SK-N-SH (cell line): ENCODE results near the gene MUC16. TPM values are rescaled to one million over a fixed set of nuclear protein-coding genes. Genes with fewer than 3 reads are reported as not detected.

ENCODE experiments used
- CTCF ChIA-PET: fragments of 300-600, 350-600 bp; formaldehyde crosslinking; extraction: SDS; loops from one replicate; lab custom pipeline; 2021; lab: Yijun Ruan, JAX
- POLR2A ChIA-PET: fragments of 350-600 bp; sonication (Branson Sonifier 250); formaldehyde crosslinking; extraction: SDS; loops from one replicate; lab custom pipeline; 2020; ENCODE audit warnings: antibody characterized with exemption, inconsistent platforms; lab: Yijun Ruan, JAX
- DNase-seq: peaks from one replicate; pipeline ENCODE4 v3.0.0; 2012
- H2AFZ ChIP-seq: fragments of 200-600 bp; sonication (generic); 2 replicates; pipeline ENCODE4 v1.8.1; 2016; ENCODE audit warnings: antibody characterized with exemption, mild to moderate bottlenecking, low read depth
- H3F3A ChIP-seq: fragments of 200-600 bp; sonication (generic); replicated peaks from 2 replicates; pipeline ENCODE3; 2016; ENCODE audit warnings: antibody characterized with exemption, mild to moderate bottlenecking; ENCODE audit not compliant: insufficient read depth
- H3K27ac ChIP-seq, 2 experiments: fragments of 200-500 bp in 1 of 2; fragments of 200-600 bp in 1 of 2; sonication (Bioruptor generic) in 1 of 2; sonication (generic), shearing (Covaris generic) in 1 of 2; 2 replicates each; pipeline versions ENCODE4 v1.5.1 to v1.6.1; 2014 to 2016; ENCODE audit warnings: low read depth in 2 of 2, inconsistent platforms in 1 of 2, low read length in 1 of 2, mild to moderate bottlenecking in 1 of 2, mixed read lengths in 1 of 2
- H3K27me3 ChIP-seq: fragments of 200-600 bp; sonication (generic), shearing (Covaris generic); 2 replicates; pipeline ENCODE4 v1.6.1; 2016; ENCODE audit warnings: mixed run types; ENCODE audit not compliant: insufficient read depth
- H3K36me3 ChIP-seq, 2 experiments: fragments of 200-500 bp in 1 of 2; fragments of 200-600 bp in 1 of 2; sonication (Bioruptor generic) in 1 of 2; sonication (generic) in 1 of 2; replicated peaks in 1 of 2; 2 replicates each; pipeline versions ENCODE3 to v1.5.1; 2014 to 2016; ENCODE audit warnings: low read length in 1 of 2, mild to moderate bottlenecking in 1 of 2; ENCODE audit not compliant: insufficient read depth in 2 of 2, control insufficient read depth in 1 of 2
- H3K4me1 ChIP-seq, 2 experiments: fragments of 200-500 bp in 1 of 2; fragments of 200-600 bp in 1 of 2; sonication (Bioruptor generic) in 1 of 2; sonication (generic), shearing (Covaris generic) in 1 of 2; 2 replicates each; pipeline versions ENCODE4 v1.5.1 to v1.6.1; 2014 to 2016; ENCODE audit warnings: low read depth in 1 of 2, low read length in 1 of 2, mixed run types in 1 of 2; ENCODE audit not compliant: insufficient read depth in 2 of 2, control insufficient read depth in 1 of 2
- H3K4me2 ChIP-seq: fragments of 200-600 bp; sonication (generic), shearing (Covaris generic); 2 replicates; pipeline ENCODE4 v1.6.1; 2017; ENCODE audit warnings: mixed run types
- H3K4me3 ChIP-seq, 2 experiments: fragments of 200-500 bp in 1 of 2; fragments of 200-600 bp in 1 of 2; sonication (Bioruptor generic) in 1 of 2; sonication (generic), shearing (Covaris generic) in 1 of 2; 2 replicates each; pipeline versions ENCODE4 v1.5.1 to v1.8.1; 2014 to 2016; ENCODE audit warnings: low read depth in 2 of 2, inconsistent platforms in 1 of 2, low read length in 1 of 2, mild to moderate bottlenecking in 1 of 2, mixed read lengths in 1 of 2, moderate library complexity in 1 of 2
- H3K79me2 ChIP-seq: fragments of 200-600 bp; sonication (generic); 2 replicates; pipeline ENCODE4 v1.8.1; 2017; ENCODE audit warnings: mild to moderate bottlenecking; ENCODE audit not compliant: insufficient read depth
- H3K9ac ChIP-seq: fragments of 200-600 bp; sonication (generic); 2 replicates; pipeline ENCODE4 v1.6.1; 2017; ENCODE audit warnings: mixed run types
- H3K9me2 ChIP-seq: fragments of 200-600 bp; sonication (generic); 2 replicates; pipeline ENCODE4 v1.6.1; 2017; ENCODE audit warnings: mixed run types
- H3K9me3 ChIP-seq: fragments of 200-600 bp; sonication (generic); 2 replicates; pipeline ENCODE4 v1.6.1; 2017; ENCODE audit warnings: mixed run types, mild to moderate bottlenecking, moderate library complexity
- H4K20me1 ChIP-seq: fragments of 200-600 bp; sonication (generic); 2 replicates; pipeline ENCODE4 v1.6.1; 2017; ENCODE audit warnings: mild to moderate bottlenecking, mixed run types; ENCODE audit not compliant: insufficient read depth
- CHD2 ChIP-seq: fragments of 150-350 bp; IDR thresholded peaks from 2 replicates; pipeline ENCODE4 v1.6.1; 2018; ENCODE audit warnings: low read length; ENCODE audit not compliant: partially characterized antibody
- ELF1 ChIP-seq: IDR thresholded peaks from 2 replicates; pipeline ENCODE4 v1.4.0; 2012
- EZH2phosphoT487 ChIP-seq: fragments of 200-600 bp; sonication (generic); IDR thresholded peaks from 2 replicates; pipeline ENCODE4 v1.6.1; 2017; ENCODE audit warnings: low read depth, mixed run types, mild to moderate bottlenecking, antibody characterized with exemption, moderate library complexity, borderline replicate concordance
- MXI1 ChIP-seq: IDR thresholded peaks from 2 replicates; pipeline ENCODE4 v1.6.1; 2012; ENCODE audit warnings: mild to moderate bottlenecking, low read depth, low read length, improper control_type of control experiment
- NRF1 ChIP-seq: IDR thresholded peaks from 2 replicates; pipeline ENCODE4 v1.6.1; 2012; ENCODE audit warnings: low read depth, mild to moderate bottlenecking, low read length
- POLR2AphosphoS5 ChIP-seq: IDR thresholded peaks from 2 replicates; pipeline ENCODE4 v1.6.1; 2012; ENCODE audit warnings: low read depth, low read length
- RAD21 ChIP-seq: IDR thresholded peaks from 2 replicates; pipeline ENCODE4 v1.6.1; 2012; ENCODE audit warnings: mild to moderate bottlenecking, low read length
- RCOR1 ChIP-seq: fragments of 150-350 bp; IDR thresholded peaks from 2 replicates; pipeline ENCODE4 v1.6.1; 2017; ENCODE audit warnings: antibody characterized with exemption, low read length
- RFX5 ChIP-seq: IDR thresholded peaks from 2 replicates; pipeline ENCODE4 v1.6.1; 2012; ENCODE audit warnings: mild to moderate bottlenecking, improper control_type of control experiment, low read length
- SMC3 ChIP-seq: IDR thresholded peaks from 2 replicates; pipeline ENCODE4 v1.6.1; 2012; ENCODE audit warnings: low read depth, low read length, improper control_type of control experiment
- TEAD4 ChIP-seq: IDR thresholded peaks from 2 replicates; pipeline ENCODE4 v1.4.0; 2012; ENCODE audit warnings: mild to moderate bottlenecking, borderline replicate concordance; ENCODE audit not compliant: insufficient read depth
- YY1 ChIP-seq: IDR thresholded peaks from 2 replicates; pipeline ENCODE4 v1.4.0; 2012; ENCODE audit warnings: low read depth, mild to moderate bottlenecking
- WGBS: methylation state at CpG from one replicate; pipeline ENCODE4 v1.1.6; 2017; ENCODE audit warnings: low lambda C conversion rate; 5-methylcytosine and 5-hydroxymethylcytosine counted together
- polyA plus RNA-seq, 3 experiments: library from polyadenylated mRNA; depleted of rRNA; stranded (reverse); fragments of >200 nt; gene quantifications; 2 replicates each; pipeline ENCODE4 v1.2.3, GENCODE V29; 2012
- TF ChIP-seq, protein P1 (sequence below): IDR thresholded peaks from 2 replicates; pipeline ENCODE4 v1.6.1; 2012; ENCODE audit warnings: mild to moderate bottlenecking, low read depth, low read length, moderate library complexity
- TF ChIP-seq, protein P2 (sequence below): IDR thresholded peaks from 2 replicates; pipeline ENCODE4 v1.4.0; 2012; ENCODE audit warnings: low read depth, borderline replicate concordance
- TF ChIP-seq, protein P3 (sequence below): fragments of 150-350 bp; IDR thresholded peaks from 2 replicates; pipeline ENCODE4 v1.6.1; 2016; ENCODE audit warnings: mild to moderate bottlenecking, low read depth, low read length
- TF ChIP-seq, protein P4 (sequence below): fragments of 200-600 bp; sonication (generic); IDR thresholded peaks from 2 replicates; pipeline ENCODE4 v1.6.1; 2017; ENCODE audit warnings: antibody characterized with exemption, mild to moderate bottlenecking, moderate library complexity

MUC16 gene
- polyA plus RNA-seq, 1 of the 3 experiments (the other 2 are of a cell fraction) = not detected

DNA sequence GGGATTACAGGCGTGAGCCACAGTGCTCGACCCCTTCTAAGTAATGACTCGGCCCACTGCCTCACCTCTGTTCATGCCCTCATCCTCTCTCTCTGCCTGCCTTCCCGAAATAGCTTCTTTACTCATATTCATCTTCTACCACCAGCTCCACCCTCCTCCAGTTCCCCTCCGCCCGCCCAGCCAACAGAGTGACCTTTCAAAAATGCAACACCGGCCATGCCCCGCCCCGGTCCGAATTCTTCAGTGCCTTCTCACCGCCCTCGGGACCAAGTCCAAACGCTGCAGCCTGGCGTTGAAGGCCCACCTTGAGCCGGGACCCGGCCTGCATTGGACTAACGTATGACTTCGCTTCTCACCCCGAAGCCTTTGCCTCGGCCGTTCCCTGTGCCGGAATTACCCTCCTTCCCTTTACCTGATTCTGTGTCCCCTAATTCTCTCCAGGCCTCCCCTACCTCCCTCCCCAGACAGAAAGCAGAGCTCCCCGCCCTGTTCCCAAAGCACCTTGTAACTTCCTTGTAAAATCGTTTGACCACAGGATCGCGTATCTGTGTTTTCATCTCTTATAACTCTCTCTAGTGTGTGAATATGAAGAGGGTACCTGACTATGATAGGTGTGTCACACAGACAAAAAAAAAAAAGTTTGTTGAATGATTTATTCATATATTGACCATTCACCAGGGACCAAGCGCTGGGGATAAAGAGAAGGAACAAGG lies 8.1 kb upstream of the MUC16 start:
- TF ChIP-seq, protein P1, sequence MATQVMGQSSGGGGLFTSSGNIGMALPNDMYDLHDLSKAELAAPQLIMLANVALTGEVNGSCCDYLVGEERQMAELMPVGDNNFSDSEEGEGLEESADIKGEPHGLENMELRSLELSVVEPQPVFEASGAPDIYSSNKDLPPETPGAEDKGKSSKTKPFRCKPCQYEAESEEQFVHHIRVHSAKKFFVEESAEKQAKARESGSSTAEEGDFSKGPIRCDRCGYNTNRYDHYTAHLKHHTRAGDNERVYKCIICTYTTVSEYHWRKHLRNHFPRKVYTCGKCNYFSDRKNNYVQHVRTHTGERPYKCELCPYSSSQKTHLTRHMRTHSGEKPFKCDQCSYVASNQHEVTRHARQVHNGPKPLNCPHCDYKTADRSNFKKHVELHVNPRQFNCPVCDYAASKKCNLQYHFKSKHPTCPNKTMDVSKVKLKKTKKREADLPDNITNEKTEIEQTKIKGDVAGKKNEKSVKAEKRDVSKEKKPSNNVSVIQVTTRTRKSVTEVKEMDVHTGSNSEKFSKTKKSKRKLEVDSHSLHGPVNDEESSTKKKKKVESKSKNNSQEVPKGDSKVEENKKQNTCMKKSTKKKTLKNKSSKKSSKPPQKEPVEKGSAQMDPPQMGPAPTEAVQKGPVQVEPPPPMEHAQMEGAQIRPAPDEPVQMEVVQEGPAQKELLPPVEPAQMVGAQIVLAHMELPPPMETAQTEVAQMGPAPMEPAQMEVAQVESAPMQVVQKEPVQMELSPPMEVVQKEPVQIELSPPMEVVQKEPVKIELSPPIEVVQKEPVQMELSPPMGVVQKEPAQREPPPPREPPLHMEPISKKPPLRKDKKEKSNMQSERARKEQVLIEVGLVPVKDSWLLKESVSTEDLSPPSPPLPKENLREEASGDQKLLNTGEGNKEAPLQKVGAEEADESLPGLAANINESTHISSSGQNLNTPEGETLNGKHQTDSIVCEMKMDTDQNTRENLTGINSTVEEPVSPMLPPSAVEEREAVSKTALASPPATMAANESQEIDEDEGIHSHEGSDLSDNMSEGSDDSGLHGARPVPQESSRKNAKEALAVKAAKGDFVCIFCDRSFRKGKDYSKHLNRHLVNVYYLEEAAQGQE = no peak
- no peak for TF ChIP-seq YY1
- TF ChIP-seq SMC3 = no peak
- TF ChIP-seq, protein P2, sequence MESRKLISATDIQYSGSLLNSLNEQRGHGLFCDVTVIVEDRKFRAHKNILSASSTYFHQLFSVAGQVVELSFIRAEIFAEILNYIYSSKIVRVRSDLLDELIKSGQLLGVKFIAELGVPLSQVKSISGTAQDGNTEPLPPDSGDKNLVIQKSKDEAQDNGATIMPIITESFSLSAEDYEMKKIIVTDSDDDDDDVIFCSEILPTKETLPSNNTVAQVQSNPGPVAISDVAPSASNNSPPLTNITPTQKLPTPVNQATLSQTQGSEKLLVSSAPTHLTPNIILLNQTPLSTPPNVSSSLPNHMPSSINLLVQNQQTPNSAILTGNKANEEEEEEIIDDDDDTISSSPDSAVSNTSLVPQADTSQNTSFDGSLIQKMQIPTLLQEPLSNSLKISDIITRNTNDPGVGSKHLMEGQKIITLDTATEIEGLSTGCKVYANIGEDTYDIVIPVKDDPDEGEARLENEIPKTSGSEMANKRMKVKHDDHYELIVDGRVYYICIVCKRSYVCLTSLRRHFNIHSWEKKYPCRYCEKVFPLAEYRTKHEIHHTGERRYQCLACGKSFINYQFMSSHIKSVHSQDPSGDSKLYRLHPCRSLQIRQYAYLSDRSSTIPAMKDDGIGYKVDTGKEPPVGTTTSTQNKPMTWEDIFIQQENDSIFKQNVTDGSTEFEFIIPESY = no peak
- no peak for TF ChIP-seq TEAD4
- no peak for TF ChIP-seq RAD21
- TF ChIP-seq ELF1 = no peak
- TF ChIP-seq RFX5 = no peak
- no peak for TF ChIP-seq POLR2AphosphoS5
- ChIA-PET CTCF (no interaction called here), POLR2A (no interaction called here)
- H3K27me3 ChIP-seq = peaks cover 55% of the 10 kb centered on the region; the same call in 1 of the 2 replicates
- DNase-seq = no peak
- no peaks in the 10 kb centered on the region for H3F3A ChIP-seq
- H3K36me3 ChIP-seq = no peaks in the 10 kb centered on the region
- H2AFZ ChIP-seq = no peak overlapping the region
- no peaks in the 10 kb centered on the region for H3K4me1 ChIP-seq
- H3K9me2 ChIP-seq = no peaks in the 10 kb centered on the region
- H3K9me3 ChIP-seq = no peaks in the 10 kb centered on the region
- H4K20me1 ChIP-seq = no peaks in the 10 kb centered on the region
- H3K4me2 ChIP-seq = no peak overlapping the region
- WGBS = 13% methylated on average over 27 of the region's 27 CpGs
- no peak overlapping the region for H3K4me3 ChIP-seq
- H3K9ac ChIP-seq = no peak overlapping the region
- H3K79me2 ChIP-seq = no peaks in the 10 kb centered on the region
- H3K27ac ChIP-seq = no peak overlapping the region

DNA sequence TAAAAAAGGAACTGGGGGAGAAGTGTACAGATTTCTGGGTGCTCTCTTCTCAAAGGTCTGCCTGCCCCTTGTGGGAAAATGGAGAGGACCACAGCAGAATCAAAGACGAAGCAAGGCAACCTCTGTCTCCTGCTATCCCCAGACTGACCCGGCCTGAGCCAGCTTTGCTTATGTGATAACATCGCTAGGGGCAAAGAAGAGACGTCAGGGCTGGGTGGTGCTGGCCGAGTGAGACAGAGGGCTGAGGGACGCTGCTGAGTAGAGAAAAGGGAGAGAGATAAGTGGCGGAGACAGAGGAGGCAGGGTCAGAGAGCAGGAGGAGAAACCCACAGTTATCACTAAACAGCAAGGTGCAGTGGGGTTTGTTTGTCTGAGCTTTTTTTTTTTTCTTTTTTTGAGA lies 4.6 kb upstream of the MUC16 start:
- CTCF ChIA-PET = no interaction called here

More for the DNA sequence above, 4.6 kb upstream of the MUC16 start:
- Histone ChIP-seq H3K79me2 (no peaks in the 10 kb centered on the region), H3K9me3 (no peaks in the 10 kb centered on the region), H3K9ac (no peak overlapping the region), H3K4me3 (no peak overlapping the region), H3K4me2 (no peak overlapping the region), H3K36me3 (no peaks in the 10 kb centered on the region), H3K27me3 (peaks cover 32% of the 10 kb centered on the region; the same call in 1 of the 2 replicates), H3F3A (no peaks in the 10 kb centered on the region), H3K4me1 (no peaks in the 10 kb centered on the region), H2AFZ (no peak overlapping the region), H3K9me2 (no peaks in the 10 kb centered on the region), H4K20me1 (no peaks in the 10 kb centered on the region)
- POLR2A ChIA-PET = no interaction called here
- WGBS = 9% methylated on average over 7 of the region's 7 CpGs
- DNase-seq = no peak
- TF ChIP-seq MXI1 = no peak
- TF ChIP-seq, protein P3, sequence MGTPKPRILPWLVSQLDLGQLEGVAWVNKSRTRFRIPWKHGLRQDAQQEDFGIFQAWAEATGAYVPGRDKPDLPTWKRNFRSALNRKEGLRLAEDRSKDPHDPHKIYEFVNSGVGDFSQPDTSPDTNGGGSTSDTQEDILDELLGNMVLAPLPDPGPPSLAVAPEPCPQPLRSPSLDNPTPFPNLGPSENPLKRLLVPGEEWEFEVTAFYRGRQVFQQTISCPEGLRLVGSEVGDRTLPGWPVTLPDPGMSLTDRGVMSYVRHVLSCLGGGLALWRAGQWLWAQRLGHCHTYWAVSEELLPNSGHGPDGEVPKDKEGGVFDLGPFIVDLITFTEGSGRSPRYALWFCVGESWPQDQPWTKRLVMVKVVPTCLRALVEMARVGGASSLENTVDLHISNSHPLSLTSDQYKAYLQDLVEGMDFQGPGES = no peak
- no peak for TF ChIP-seq NRF1
- TF ChIP-seq TEAD4 = no peak
- no peak for TF ChIP-seq EZH2phosphoT487
- no peak for TF ChIP-seq CHD2
- no peak for TF ChIP-seq RCOR1
- TF ChIP-seq, protein P4, sequence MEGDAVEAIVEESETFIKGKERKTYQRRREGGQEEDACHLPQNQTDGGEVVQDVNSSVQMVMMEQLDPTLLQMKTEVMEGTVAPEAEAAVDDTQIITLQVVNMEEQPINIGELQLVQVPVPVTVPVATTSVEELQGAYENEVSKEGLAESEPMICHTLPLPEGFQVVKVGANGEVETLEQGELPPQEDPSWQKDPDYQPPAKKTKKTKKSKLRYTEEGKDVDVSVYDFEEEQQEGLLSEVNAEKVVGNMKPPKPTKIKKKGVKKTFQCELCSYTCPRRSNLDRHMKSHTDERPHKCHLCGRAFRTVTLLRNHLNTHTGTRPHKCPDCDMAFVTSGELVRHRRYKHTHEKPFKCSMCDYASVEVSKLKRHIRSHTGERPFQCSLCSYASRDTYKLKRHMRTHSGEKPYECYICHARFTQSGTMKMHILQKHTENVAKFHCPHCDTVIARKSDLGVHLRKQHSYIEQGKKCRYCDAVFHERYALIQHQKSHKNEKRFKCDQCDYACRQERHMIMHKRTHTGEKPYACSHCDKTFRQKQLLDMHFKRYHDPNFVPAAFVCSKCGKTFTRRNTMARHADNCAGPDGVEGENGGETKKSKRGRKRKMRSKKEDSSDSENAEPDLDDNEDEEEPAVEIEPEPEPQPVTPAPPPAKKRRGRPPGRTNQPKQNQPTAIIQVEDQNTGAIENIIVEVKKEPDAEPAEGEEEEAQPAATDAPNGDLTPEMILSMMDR = no peak
- TF ChIP-seq, all 33 proteins: peak for 0
- H3K27ac ChIP-seq = no peak overlapping the region
